GM12878 (cell line): ENCODE results near the gene TIAM1. TPM values are rescaled to one million over a fixed set of nuclear protein-coding genes. Genes with fewer than 3 reads are reported as not detected.

Experiments used
- ATAC-seq: fragments of 200-7000 bp; cut with Tn5 transposase; 3 replicates; pipeline ENCODE4 v1.9.1; 2020; ENCODE audit warnings: mild to moderate bottlenecking, moderate library complexity
- BruUV-seq: library from RNA; stranded (reverse); fragments of 400-500 nt; replicated peaks from 2 replicates; lab custom pipeline; 2021; lab: Mats Ljungman, UMichigan
- CTCF ChIA-PET: fragments of 300-600 bp; sonication (Branson Sonifier 250); formaldehyde crosslinking; extraction: SDS; loops from one replicate; lab custom pipeline; 2021; ENCODE audit warnings: inconsistent platforms; lab: Yijun Ruan, JAX
- POLR2A ChIA-PET: fragments of 350-600 bp; formaldehyde crosslinking; extraction: SDS; loops from one replicate; lab custom pipeline; 2021; ENCODE audit warnings: inconsistent platforms; lab: Charles Lee
- RAD21 ChIA-PET: fragments of 300-600 bp; sonication (Branson Sonifier 250); formaldehyde crosslinking; loops from one replicate; lab custom pipeline; 2023; ENCODE audit warnings: antibody characterized with exemption; ENCODE audit not compliant: unreplicated experiment; lab: Charles Lee
- SMC1A ChIA-PET: fragments of 300-600 bp; sonication (Branson Sonifier 250); formaldehyde crosslinking; loops from one replicate; lab custom pipeline; 2023; ENCODE audit not compliant: unreplicated experiment, uncharacterized antibody; lab: Charles Lee
- DNase-seq: peaks from one replicate; pipeline ENCODE4 v3.0.0-alpha.2; 2011; ENCODE audit warnings: low read depth, low spot score
- FAIRE-seq: peaks from 3 replicates; lab custom pipeline; 2011; peaks lifted over from hg19 to GRCh38; lab: Jason Lieb, UNC
- H2AFZ ChIP-seq: 2 replicates; pipeline ENCODE4 v1.6.0; 2011; ENCODE audit warnings: low read depth, low read length, control low read depth; ENCODE audit not compliant: control insufficient read depth
- H3K27ac ChIP-seq: 2 replicates; pipeline ENCODE4 v1.5.1; 2011; ENCODE audit warnings: control low read depth; ENCODE audit not compliant: control insufficient read depth, insufficient read depth
- H3K27me3 ChIP-seq, 2 experiments: replicated peaks in 1 of 2; 2 replicates each; pipeline versions ENCODE4 v1.6.0 to v1.6.1; 2011; ENCODE audit warnings: low read length in 1 of 2; ENCODE audit not compliant: control insufficient read depth in 2 of 2, insufficient read depth in 2 of 2
- H3K36me3 ChIP-seq, 2 experiments: 2 replicates each; pipeline ENCODE4 v1.5.1; 2011; ENCODE audit warnings: low read length in 1 of 2; ENCODE audit not compliant: control insufficient read depth in 2 of 2, insufficient read depth in 2 of 2
- H3K4me1 ChIP-seq: 2 replicates; pipeline ENCODE4 v1.6.1; 2011; ENCODE audit warnings: mild to moderate bottlenecking, low read length, moderate library complexity, mixed read lengths; ENCODE audit not compliant: control insufficient read depth, insufficient read depth
- H3K4me2 ChIP-seq: 2 replicates; pipeline ENCODE4 v1.6.0; 2011; ENCODE audit warnings: control low read depth; ENCODE audit not compliant: control insufficient read depth, insufficient read depth
- H3K4me3 ChIP-seq: fragments of 200-600 bp; sonication (generic); 2 replicates; pipeline ENCODE4 v1.5.1; 2016
- H3K79me2 ChIP-seq: 2 replicates; pipeline ENCODE4 v1.6.0; 2011; ENCODE audit warnings: low read length; ENCODE audit not compliant: control insufficient read depth, insufficient read depth
- H3K9ac ChIP-seq: 2 replicates; pipeline ENCODE4 v1.8.0; 2011; ENCODE audit warnings: low read length, control low read depth, mixed read lengths; ENCODE audit not compliant: control insufficient read depth, insufficient read depth
- H3K9me3 ChIP-seq: replicated peaks from 3 replicates; pipeline ENCODE4 v1.5.1; 2011; ENCODE audit warnings: mild to moderate bottlenecking, low read length; ENCODE audit not compliant: control insufficient read depth, insufficient read depth
- H4K20me1 ChIP-seq: 2 replicates; pipeline ENCODE4 v1.6.0; 2011; ENCODE audit not compliant: control insufficient read depth, insufficient read depth
- EGR1 ChIP-seq, 2 experiments: IDR thresholded peaks; 1 replicate in 1 of 2; 2 replicates in 1 of 2; pipeline ENCODE4 v1.6.1; 2011 to 2012; ENCODE audit warnings: low read depth in 2 of 2, low read length in 2 of 2, borderline replicate concordance in 1 of 2, mild to moderate bottlenecking in 1 of 2, moderate library complexity in 1 of 2
- HDGF ChIP-seq: fragments of 450-650 bp; IDR thresholded peaks from 2 replicates; pipeline ENCODE4 v1.6.1; 2016; ENCODE audit warnings: antibody characterized with exemption
- NRF1 ChIP-seq: conservative IDR thresholded peaks from 2 replicates; pipeline ENCODE4 v1.6.1; 2011; ENCODE audit warnings: mild to moderate bottlenecking, low read depth, low read length, improper control_type of control experiment
- WGBS: methylation state at CpG from one replicate; pipeline ENCODE4 v1.1.6; 2016; ENCODE audit warnings: low lambda C conversion rate; ENCODE audit not compliant: insufficient replicate concordance, insufficient coverage; ENCODE audit errors: missing lambda C conversion rate; 5-methylcytosine and 5-hydroxymethylcytosine counted together
- in situ Hi-C: fragments of 300-500 bp; cut with MboI; formaldehyde crosslinking; loops from 9 replicates; pipeline ENCODE4 v1.14.3; 2018; ENCODE audit warnings: mixed read lengths
- intact Hi-C: fragments of 100-400 bp; cut with micrococcal nuclease; formaldehyde crosslinking; loops from one replicate; pipeline ENCODE4 v1.14.2; 2022; ENCODE audit not compliant: unreplicated experiment
- polyA plus RNA-seq, 11 experiments: library from polyadenylated mRNA; depleted of rRNA in 4 of 11; unstranded in 6 of 11; stranded (reverse) in 5 of 11; fragments of >200 nt; fragmentation: Nextera tagmentation in 4 of 11; fragmentation: Illumina TruSeq in 1 of 11; extraction: Ambion mirVana in 4 of 11; extraction: Trizol in 1 of 11; gene quantifications; 1 replicate in 1 of 11; 2 replicates in 10 of 11; pipeline versions ENCODE4 v1.2.1 to v1.2.3, GENCODE V29; 2011 to 2016; ENCODE audit warnings: inconsistent platforms in 2 of 11, missing spikeins in 2 of 11, low read depth in 1 of 11
- total RNA-seq, 4 experiments: library from RNA; depleted of rRNA in 3 of 4; stranded (reverse); fragments of >200 nt in 3 of 4; fragmentation: Illumina TruSeq in 1 of 4; extraction: Trizol in 1 of 4; gene quantifications; 2 replicates each; pipeline versions ENCODE4 v1.2.1 to v1.2.3, GENCODE V29; 2013 to 2021
- TF ChIP-seq, protein P1 (sequence below): fragments of 450-650 bp; formaldehyde crosslinking; IDR thresholded peaks from 2 replicates; pipeline ENCODE4 v1.4.0; 2020; ENCODE audit warnings: mild to moderate bottlenecking, moderate library complexity
- TF ChIP-seq, protein P2 (sequence below): IDR thresholded peaks from 2 replicates; pipeline ENCODE4 v1.6.1; 2012; ENCODE audit warnings: low read length, inconsistent platforms

Gene TIAM1
- total and polyA plus RNA-seq, 10 of the 15 experiments (the other 5 are each of a cell fraction or from before 2014, with no cell fraction given), result 0.31 to 35.9 (median 0.78) TPM

DNA sequence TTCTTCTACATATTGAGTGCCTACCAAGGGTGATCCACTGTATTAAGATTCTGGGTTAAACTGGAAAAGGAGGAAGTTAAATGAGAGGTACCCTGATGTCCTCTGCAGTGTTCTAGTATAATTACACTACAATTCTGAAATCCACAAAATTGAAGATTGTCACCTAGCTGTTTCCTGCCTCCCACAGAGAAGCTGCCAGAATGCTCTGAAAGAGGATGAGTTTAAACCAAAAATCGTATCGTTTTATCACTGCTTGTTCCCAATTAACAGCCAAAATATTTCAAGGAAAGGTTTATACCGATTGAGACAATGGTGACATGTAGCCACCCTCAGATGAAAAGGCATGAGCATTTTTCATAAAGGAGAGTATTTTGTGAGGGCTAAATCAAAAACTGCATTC, 28.0 kb downstream of the TIAM1 start:
- FAIRE-seq (no peak), ATAC-seq (no peak)
- Histone ChIP-seq H3K4me2 (no peak overlapping the region), H2AFZ (no peak overlapping the region), H3K4me3 (no peak overlapping the region), H4K20me1 (no peaks in the 10 kb centered on the region), H3K9ac (no peak overlapping the region), H3K4me1 (no peaks in the 10 kb centered on the region)
- WGBS, result 31% methylated on average over 3 of the region's 3 CpGs
- POLR2A ChIA-PET, result no interaction called here
- no TSS peak for BruUV-seq
- TF ChIP-seq, protein P1, sequence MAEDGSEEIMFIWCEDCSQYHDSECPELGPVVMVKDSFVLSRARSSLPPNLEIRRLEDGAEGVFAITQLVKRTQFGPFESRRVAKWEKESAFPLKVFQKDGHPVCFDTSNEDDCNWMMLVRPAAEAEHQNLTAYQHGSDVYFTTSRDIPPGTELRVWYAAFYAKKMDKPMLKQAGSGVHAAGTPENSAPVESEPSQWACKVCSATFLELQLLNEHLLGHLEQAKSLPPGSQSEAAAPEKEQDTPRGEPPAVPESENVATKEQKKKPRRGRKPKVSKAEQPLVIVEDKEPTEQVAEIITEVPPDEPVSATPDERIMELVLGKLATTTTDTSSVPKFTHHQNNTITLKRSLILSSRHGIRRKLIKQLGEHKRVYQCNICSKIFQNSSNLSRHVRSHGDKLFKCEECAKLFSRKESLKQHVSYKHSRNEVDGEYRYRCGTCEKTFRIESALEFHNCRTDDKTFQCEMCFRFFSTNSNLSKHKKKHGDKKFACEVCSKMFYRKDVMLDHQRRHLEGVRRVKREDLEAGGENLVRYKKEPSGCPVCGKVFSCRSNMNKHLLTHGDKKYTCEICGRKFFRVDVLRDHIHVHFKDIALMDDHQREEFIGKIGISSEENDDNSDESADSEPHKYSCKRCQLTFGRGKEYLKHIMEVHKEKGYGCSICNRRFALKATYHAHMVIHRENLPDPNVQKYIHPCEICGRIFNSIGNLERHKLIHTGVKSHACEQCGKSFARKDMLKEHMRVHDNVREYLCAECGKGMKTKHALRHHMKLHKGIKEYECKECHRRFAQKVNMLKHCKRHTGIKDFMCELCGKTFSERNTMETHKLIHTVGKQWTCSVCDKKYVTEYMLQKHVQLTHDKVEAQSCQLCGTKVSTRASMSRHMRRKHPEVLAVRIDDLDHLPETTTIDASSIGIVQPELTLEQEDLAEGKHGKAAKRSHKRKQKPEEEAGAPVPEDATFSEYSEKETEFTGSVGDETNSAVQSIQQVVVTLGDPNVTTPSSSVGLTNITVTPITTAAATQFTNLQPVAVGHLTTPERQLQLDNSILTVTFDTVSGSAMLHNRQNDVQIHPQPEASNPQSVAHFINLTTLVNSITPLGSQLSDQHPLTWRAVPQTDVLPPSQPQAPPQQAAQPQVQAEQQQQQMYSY, result no peak
- TF ChIP-seq HDGF (no peak), NRF1 (no peak), EGR1 (IDR thresholded peaks at IDR 0.05; ENCODE audit: borderline replicate concordance in 1 of 2, low read depth in 2 of 2, low read length in 2 of 2) (no peak)
- TF ChIP-seq, protein P2, sequence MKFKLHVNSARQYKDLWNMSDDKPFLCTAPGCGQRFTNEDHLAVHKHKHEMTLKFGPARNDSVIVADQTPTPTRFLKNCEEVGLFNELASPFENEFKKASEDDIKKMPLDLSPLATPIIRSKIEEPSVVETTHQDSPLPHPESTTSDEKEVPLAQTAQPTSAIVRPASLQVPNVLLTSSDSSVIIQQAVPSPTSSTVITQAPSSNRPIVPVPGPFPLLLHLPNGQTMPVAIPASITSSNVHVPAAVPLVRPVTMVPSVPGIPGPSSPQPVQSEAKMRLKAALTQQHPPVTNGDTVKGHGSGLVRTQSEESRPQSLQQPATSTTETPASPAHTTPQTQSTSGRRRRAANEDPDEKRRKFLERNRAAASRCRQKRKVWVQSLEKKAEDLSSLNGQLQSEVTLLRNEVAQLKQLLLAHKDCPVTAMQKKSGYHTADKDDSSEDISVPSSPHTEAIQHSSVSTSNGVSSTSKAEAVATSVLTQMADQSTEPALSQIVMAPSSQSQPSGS, result no peak
- TF ChIP-seq, all 136 proteins: peak for 0
- intact Hi-C loops, result no loop called here
- Histone ChIP-seq H3K27me3 (no peaks in the 10 kb centered on the region), H3K36me3 (no peaks in the 10 kb centered on the region), H3K27ac (no peak overlapping the region), H3K9me3 (no peaks in the 10 kb centered on the region; the same call in 2 of the 3 replicates), H3K79me2 (no peaks in the 10 kb centered on the region)
- in situ Hi-C loops, result no loop called here
- ChIA-PET RAD21 (interaction anchor here (1.0 kb wide), 1 partner anchor 114 kb away, joined by 3 read pairs; no protein-coding TSS in a partner anchor), CTCF (interaction anchor here (0.9 kb wide), 1 partner anchor 63 kb away, joined by 3 read pairs; no protein-coding TSS in a partner anchor), SMC1A (interaction anchor here (1.0 kb wide), 1 partner anchor 12 kb away, joined by 3 read pairs; no protein-coding TSS in a partner anchor)
- DNase-seq, result no peak
